MCF 10A (cell line): ENCODE measurements around the gene MED19. TPM values are rescaled to one million over a fixed set of nuclear protein-coding genes. Genes with fewer than 3 reads are reported as not detected.
A peak's percentile ranks its signal among the peaks of the same experiment; 100 is the strongest.
"Not testable (repeated sequence)": the region's sequence is repeated elsewhere in the genome, so short reads cannot be mapped to it uniquely, and the experiment has no call there.

Experiments used
- BruUV-seq: library from RNA; stranded (reverse); fragments of 400-500 nt; replicated peaks from 2 replicates; lab custom pipeline; 2021; lab: Mats Ljungman, UMichigan
- CTCF ChIA-PET: fragments of 300-600 bp; sonication (Branson Sonifier 250); formaldehyde crosslinking; extraction: SDS; loops from one replicate; lab custom pipeline; 2021; ENCODE audit warnings: antibody characterized with exemption, inconsistent platforms; lab: Yijun Ruan, JAX
- POLR2A ChIA-PET: fragments of 300-600, 350-650 bp; sonication (Branson Sonifier 250); formaldehyde crosslinking; extraction: SDS; loops from one replicate; lab custom pipeline; 2020; ENCODE audit warnings: antibody characterized with exemption, inconsistent platforms; lab: Yijun Ruan, JAX
- DNase-seq: peaks from one replicate; pipeline ENCODE4 v3.0.0-alpha.2; 2018; ENCODE audit not compliant: unreplicated experiment
- H3K27ac Mint-ChIP-seq: one replicate; pipeline ENCODE4 v1.8.0; 2022; ENCODE audit warnings: mild to moderate bottlenecking, low read depth, mixed read lengths; ENCODE audit not compliant: unreplicated experiment
- H3K27me3 Mint-ChIP-seq: one replicate; pipeline ENCODE4 v1.8.0; 2022; ENCODE audit warnings: mixed read lengths; ENCODE audit not compliant: insufficient read depth, unreplicated experiment
- H3K36me3 Mint-ChIP-seq: one replicate; pipeline ENCODE4 v1.8.0; 2022; ENCODE audit warnings: mild to moderate bottlenecking, moderate library complexity, mixed read lengths; ENCODE audit not compliant: insufficient read depth, unreplicated experiment
- H3K4me1 Mint-ChIP-seq: one replicate; pipeline ENCODE4 v1.8.0; 2022; ENCODE audit warnings: mixed read lengths; ENCODE audit not compliant: insufficient read depth, unreplicated experiment
- H3K4me3 Mint-ChIP-seq: one replicate; pipeline ENCODE4 v1.8.0; 2022; ENCODE audit warnings: mild to moderate bottlenecking, moderate library complexity, mixed read lengths; ENCODE audit not compliant: unreplicated experiment
- H3K9me3 Mint-ChIP-seq: one replicate; pipeline ENCODE4 v1.8.0; 2022; ENCODE audit warnings: mixed read lengths; ENCODE audit not compliant: unreplicated experiment
- intact Hi-C: fragments of 100-400 bp; cut with micrococcal nuclease; formaldehyde crosslinking; loops from 2 replicates; pipeline ENCODE4 v1.14.1; 2022
- total RNA-seq: library from RNA; stranded (reverse); gene quantifications from 2 replicates; pipeline ENCODE4 v1.2.3, GENCODE V29; 2022
- TF ChIP-seq, protein P1 (sequence below): fragments of 200-600 bp; IDR thresholded peaks from one replicate; pipeline ENCODE4 v1.8.0; 2022; ENCODE audit warnings: antibody characterized with exemption, mild to moderate bottlenecking; ENCODE audit not compliant: unreplicated experiment

MED19 gene
- total RNA-seq, 1 experiment from 2014 or later = 32.3 TPM

DNA sequence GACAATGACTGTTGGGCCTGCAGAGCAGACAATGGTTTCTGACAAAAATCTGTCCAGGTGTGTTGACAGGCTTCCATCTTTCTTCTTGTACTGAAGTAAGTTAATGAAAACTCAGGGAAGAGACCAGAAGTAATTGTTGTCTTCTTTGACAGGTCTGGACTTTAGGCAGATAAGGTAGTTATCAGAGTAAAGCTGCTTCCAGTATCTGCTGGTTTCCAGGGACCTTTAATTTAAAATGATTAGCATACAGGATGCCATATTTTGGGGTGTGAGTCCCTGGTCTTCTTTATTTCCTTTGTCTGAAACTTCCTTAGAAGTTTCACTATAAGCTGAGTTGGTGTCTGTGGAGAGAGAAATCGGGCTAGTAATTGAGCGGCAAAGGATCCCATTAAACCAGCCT lies 1.8 kb upstream of the MED19 start:
- no peaks in the 10 kb centered on the region for H3K9me3 Mint-ChIP-seq
- H3K4me1 Mint-ChIP-seq = peaks cover 16% of the 10 kb centered on the region
- BruUV-seq = no TSS peak
- intact Hi-C loops = loop anchor here (2.0 to 5.0 kb wide), 2 partner anchors 45 to 147 kb away; partner anchors contain the start of genes UBE2L6 and ZDHHC5
- H3K4me3 Mint-ChIP-seq = peak overlapping the region; percentile 90
- TF ChIP-seq, protein P1, sequence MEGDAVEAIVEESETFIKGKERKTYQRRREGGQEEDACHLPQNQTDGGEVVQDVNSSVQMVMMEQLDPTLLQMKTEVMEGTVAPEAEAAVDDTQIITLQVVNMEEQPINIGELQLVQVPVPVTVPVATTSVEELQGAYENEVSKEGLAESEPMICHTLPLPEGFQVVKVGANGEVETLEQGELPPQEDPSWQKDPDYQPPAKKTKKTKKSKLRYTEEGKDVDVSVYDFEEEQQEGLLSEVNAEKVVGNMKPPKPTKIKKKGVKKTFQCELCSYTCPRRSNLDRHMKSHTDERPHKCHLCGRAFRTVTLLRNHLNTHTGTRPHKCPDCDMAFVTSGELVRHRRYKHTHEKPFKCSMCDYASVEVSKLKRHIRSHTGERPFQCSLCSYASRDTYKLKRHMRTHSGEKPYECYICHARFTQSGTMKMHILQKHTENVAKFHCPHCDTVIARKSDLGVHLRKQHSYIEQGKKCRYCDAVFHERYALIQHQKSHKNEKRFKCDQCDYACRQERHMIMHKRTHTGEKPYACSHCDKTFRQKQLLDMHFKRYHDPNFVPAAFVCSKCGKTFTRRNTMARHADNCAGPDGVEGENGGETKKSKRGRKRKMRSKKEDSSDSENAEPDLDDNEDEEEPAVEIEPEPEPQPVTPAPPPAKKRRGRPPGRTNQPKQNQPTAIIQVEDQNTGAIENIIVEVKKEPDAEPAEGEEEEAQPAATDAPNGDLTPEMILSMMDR = no peak
- peaks cover 27% of the 10 kb centered on the region for H3K36me3 Mint-ChIP-seq
- no peaks in the 10 kb centered on the region for H3K27me3 Mint-ChIP-seq
- peak overlapping the region; percentile 81 for H3K27ac Mint-ChIP-seq
- ChIA-PET CTCF (interaction anchor here (0.7 to 3.6 kb wide), 6 partner anchors 12 to 800 kb away, joined by 3 to 25 read pairs (median 4); no protein-coding TSS in a partner anchor), POLR2A (interaction anchor here (0.6 to 3.9 kb wide), 15 partner anchors 10 to 388 kb away, joined by 3 to 42 read pairs (median 4); partner anchors contain the start of genes CLP1, CTNND1 and SELENOH)
- DNase-seq = no peak

DNA sequence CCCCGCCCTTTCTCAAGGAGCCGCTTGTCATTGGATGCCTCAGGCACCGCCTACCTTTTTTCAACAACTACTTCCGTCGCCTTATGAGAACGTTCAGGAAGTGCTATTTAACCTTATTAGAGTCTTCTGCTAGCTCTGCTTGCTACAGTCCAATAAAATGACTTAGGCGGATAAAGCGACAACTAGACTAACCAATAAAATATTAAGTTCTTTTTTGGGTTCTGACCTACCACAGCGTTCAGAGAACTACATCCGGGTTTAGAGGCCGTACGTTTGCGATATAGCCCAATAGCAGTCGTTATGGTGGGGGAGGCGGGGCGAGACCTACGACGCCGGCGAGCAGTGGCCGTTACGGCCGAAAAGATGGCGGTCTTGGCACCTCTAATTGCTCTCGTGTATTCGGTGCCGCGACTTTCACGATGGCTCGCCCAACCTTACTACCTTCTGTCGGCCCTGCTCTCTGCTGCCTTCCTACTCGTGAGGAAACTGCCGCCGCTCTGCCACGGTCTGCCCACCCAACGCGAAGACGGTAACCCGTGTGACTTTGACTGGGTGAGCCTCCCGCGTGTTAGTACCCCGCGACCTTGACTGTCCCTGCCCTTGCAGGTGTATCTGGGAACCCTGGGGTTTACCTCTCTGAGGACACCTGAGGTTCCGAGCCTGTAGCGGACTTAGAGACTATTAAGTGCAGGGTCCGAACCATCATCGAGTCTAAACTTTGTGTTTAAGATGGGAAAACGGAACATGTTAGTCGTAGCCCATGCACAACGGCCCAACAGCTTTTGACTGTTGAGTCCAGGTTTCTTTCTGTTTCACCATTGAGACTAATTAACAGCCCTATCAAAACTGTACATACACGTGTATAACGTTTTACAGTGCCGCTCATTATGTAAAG lies 488 bp upstream of the MED19 start, which contains the start of gene TMX2:
Gene TMX2, plus strand, starts transcription at position 338 of the 895 bp plus-strand sequence. Its CDS starts 26 bp downstream, at position 364.
- CTCF ChIA-PET = interaction anchor here (0.5 to 3.6 kb wide), 6 partner anchors 18 to 768 kb away, joined by 3 to 25 read pairs (median 3); no protein-coding TSS in a partner anchor

DNA sequence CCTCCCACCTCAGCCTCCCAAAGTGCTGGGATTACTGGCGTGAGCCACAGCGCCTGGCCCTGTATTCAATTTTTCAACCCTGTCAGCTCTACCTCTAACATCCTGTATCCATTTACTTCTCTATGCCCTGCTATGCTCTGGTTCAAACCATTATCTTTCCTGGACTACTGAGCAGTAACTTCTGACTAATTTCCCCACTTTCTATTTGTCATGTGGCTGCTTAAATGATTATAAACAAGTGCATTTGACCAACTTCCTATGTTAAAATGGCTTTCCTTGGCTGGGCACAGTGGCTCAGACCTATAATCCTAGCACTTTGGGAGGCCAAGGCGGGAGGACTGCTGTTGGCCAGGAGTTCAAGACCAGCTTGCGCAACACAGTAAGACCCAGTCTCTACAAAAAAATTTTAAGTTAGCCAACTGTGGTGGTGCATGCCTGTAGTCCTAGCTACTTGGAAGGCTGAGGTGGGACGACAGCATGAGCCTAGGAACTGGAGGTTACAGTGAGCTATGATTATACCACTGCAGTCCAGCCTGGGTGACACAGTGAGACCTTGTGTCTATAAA lies 2.1 kb downstream of the MED19 start:
- no peak for DNase-seq
- peaks cover 24% of the 10 kb centered on the region for H3K36me3 Mint-ChIP-seq
- intact Hi-C loops = loop anchor here (5.0 kb wide), 1 partner anchor 143 kb away; the partner anchor contains the start of gene UBE2L6
- BruUV-seq = no TSS peak
- H3K4me3 Mint-ChIP-seq = no peak overlapping the region
- TF ChIP-seq, protein P1 = no peak
- no peaks in the 10 kb centered on the region for H3K9me3 Mint-ChIP-seq
- POLR2A ChIA-PET = interaction anchor here (0.6 to 3.1 kb wide), 7 partner anchors 11 to 372 kb away, joined by 3 to 23 read pairs (median 3); partner anchors contain the start of genes CTNND1 and SELENOH
- no peak overlapping the region for H3K27ac Mint-ChIP-seq
- no peaks in the 10 kb centered on the region for H3K27me3 Mint-ChIP-seq
- peaks cover 22% of the 10 kb centered on the region for H3K4me1 Mint-ChIP-seq
- CTCF ChIA-PET = interaction anchor here (0.6 to 1.9 kb wide), 10 partner anchors 11 to 867 kb away, joined by 3 to 11 read pairs (median 4); no protein-coding TSS in a partner anchor

More for the DNA sequence above, 488 bp upstream of the MED19 start, which contains the start of gene TMX2:
- BruUV-seq = TSS peak; percentile 66
- POLR2A ChIA-PET = interaction anchor here (0.6 to 3.9 kb wide), 43 partner anchors 9 to 1427 kb away, joined by 3 to 42 read pairs (median 5); partner anchors contain the start of genes CLP1, CTNND1, SELENOH and TIMM10
- H3K4me3 Mint-ChIP-seq = peak within 1 kb of the TSS; percentile 90
- no peaks in the 10 kb centered on the region for H3K9me3 Mint-ChIP-seq
- intact Hi-C loops = loop anchor here (1.0 to 5.0 kb wide), 3 partner anchors 44 to 145 kb away; partner anchors contain the start of genes UBE2L6 and ZDHHC5
- H3K27me3 Mint-ChIP-seq = no peaks in the 10 kb centered on the region
- peak within 1 kb of the TSS; percentile 81 for H3K27ac Mint-ChIP-seq
- TF ChIP-seq, protein P1 = no peak
- peaks cover 22% of the 10 kb centered on the region for H3K4me1 Mint-ChIP-seq
- peaks cover 14% of the 10 kb centered on the region for H3K36me3 Mint-ChIP-seq
- DNase-seq = peak; percentile 99

DNA sequence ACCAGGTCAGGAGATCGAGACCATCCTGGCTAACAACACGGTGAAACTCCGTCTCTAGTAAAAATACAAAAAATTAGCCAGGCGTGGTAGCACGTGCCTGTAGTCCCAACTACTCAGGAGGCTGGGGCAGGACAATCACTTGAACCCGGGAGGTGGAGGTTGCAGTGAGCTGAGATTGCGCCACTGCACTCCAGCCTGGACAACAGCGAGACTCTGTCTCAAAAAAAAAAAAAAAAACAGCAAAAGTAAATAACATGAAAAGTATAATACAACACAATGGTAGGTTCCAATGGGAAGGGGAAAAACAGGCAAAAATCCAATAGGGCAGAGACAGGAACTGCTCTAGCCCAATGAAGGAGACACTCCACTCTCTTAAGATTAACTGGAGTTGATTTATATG lies 6.6 kb downstream of the MED19 start:
- peaks cover 54% of the 10 kb centered on the region for H3K36me3 Mint-ChIP-seq
- H3K4me3 Mint-ChIP-seq, H3K27ac Mint-ChIP-seq, H3K27me3 Mint-ChIP-seq, intact Hi-C loops, DNase-seq, BruUV-seq, H3K9me3 Mint-ChIP-seq: not testable (repeated sequence)
- ChIA-PET CTCF (interaction anchor here (0.6 to 2.9 kb wide), 3 partner anchors 42 to 497 kb away, joined by 3 to 16 read pairs (median 7); no protein-coding TSS in a partner anchor), POLR2A (interaction anchor here (1.2 kb wide), 1 partner anchor 25 kb away, joined by 3 read pairs; no protein-coding TSS in a partner anchor)
- H3K4me1 Mint-ChIP-seq = peaks cover 11% of the 10 kb centered on the region
